HG03460 (cell line): Measurements from ENCODE around the gene TMEM198.

ENCODE experiments used
- ATAC-seq: cut with Tn5 transposase; IDR thresholded peaks from one replicate; pipeline ENCODE4 v1.9.1; 2021; ENCODE audit not compliant: unreplicated experiment

The TMEM198 gene, protein sequence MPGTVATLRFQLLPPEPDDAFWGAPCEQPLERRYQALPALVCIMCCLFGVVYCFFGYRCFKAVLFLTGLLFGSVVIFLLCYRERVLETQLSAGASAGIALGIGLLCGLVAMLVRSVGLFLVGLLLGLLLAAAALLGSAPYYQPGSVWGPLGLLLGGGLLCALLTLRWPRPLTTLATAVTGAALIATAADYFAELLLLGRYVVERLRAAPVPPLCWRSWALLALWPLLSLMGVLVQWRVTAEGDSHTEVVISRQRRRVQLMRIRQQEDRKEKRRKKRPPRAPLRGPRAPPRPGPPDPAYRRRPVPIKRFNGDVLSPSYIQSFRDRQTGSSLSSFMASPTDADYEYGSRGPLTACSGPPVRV

DNA sequence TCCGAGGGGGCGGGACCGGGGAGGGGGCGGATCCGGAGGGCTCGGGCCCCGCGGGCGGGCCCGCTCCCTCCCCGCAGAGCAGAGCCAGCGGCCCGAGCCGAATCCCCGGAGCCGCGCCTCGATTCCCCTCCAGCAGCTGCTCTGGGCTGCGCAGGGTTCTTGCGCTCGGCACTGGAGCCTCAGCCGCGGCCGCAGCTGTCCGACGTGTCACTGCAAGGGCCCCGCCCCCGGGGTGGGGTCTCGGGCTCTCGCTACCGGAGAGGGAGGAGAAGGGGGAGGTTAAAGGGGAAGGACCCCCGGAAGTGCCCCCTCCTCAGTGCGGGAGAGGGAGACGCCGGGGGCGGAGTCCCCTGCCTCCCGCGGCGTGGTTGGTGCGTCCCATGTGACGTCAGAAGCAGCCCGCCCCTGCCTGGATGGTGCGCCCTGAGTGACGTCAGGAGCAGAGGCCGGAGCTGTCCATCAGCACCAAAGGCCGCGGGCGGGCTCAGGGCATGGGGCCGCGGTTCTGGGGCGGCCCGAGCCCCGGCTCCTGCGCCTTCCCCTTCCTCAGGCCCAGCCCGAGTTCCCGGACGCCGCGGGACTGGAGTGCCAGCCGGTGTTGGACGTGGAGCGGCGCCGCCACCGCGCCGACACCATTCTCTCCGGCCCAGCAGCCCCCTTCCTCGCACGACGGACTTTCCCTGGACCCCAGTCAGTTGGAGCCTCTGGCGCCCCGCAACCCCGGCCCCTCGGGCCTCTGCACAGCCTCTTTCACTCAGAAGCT lies at the start of gene TMEM198, which contains the start of gene CHPF:
Gene TMEM198, plus strand, starts transcription at position 433 of the 763 bp plus-strand sequence. CDS start 700 bp downstream, outside the sequence.
Gene CHPF, minus strand, starts transcription at position 214 of the 763 bp plus-strand sequence. CDS start 271 bp downstream, outside the sequence.
- peak; percentile 77 for ATAC-seq

GRCh38 chr2:219494952-219495530 lies 48.8 kb upstream of the TMEM198 start:
- ATAC-seq = no peak

DNA sequence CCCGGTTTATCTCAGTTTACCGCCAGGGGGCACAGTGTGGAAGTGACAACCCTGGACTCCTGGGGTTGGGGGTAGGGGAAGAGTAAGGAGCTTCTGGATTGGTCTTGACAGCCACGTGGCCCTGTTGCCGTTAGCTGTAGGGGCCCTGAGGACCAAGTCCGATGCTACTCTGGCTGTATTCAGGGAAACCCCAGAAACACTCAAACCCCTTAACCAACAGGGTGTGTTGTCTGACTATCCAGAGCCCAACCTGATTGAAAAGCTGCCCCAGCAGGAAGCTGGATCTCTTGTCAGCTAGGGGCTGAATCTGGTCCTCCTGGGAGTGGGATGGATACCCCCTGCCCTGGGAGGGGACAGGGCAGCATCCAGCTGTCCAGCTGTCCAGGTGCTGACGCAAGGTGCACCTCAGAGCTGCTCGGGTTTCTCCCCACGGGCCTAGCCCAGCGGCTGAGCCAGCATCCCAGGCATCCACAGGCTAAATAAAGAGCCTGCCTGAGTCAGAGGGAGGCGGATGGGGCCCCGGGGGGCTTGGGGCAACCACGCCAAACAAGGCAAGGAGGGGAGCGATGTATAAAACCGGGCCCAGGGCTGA lies 48.2 kb upstream of the TMEM198 start:
- ATAC-seq = no peak

GRCh38 chr2:219496247-219496824 lies 47.5 kb upstream of the TMEM198 start:
- ATAC-seq = no peak

DNA sequence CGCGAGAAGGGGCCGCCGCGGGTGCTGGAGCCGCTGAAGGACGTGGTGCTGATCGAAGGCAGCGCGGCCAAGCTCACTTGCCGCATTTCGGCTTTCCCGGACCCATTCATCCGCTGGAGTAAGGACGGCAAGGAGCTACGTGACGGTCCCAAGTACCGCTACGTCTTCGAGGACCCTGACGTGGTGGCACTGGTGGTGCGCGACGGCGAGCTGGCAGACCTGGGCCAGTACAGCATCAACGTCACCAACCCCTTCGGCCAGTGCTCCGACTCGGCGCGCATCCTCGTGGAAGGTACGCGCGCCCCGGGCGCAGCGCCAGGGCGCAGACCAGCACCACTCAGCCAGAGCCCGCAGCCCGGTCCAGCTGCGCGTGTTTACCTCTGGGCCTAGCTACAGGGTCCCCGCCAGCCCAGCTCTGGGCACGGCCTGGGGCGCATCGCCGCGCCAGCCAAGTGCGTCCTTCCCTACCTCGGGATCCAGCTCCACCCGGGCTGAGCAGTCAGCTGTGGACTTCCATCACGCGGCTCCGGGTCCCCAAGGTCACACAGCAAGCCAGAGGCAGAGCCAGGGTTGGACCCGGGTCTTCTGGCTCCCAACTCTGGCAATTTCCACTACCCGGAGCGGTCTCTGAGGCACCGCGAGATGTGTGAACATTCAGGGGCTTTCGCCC lies 46.9 kb upstream of the TMEM198 start:
- ATAC-seq = no peak

DNA sequence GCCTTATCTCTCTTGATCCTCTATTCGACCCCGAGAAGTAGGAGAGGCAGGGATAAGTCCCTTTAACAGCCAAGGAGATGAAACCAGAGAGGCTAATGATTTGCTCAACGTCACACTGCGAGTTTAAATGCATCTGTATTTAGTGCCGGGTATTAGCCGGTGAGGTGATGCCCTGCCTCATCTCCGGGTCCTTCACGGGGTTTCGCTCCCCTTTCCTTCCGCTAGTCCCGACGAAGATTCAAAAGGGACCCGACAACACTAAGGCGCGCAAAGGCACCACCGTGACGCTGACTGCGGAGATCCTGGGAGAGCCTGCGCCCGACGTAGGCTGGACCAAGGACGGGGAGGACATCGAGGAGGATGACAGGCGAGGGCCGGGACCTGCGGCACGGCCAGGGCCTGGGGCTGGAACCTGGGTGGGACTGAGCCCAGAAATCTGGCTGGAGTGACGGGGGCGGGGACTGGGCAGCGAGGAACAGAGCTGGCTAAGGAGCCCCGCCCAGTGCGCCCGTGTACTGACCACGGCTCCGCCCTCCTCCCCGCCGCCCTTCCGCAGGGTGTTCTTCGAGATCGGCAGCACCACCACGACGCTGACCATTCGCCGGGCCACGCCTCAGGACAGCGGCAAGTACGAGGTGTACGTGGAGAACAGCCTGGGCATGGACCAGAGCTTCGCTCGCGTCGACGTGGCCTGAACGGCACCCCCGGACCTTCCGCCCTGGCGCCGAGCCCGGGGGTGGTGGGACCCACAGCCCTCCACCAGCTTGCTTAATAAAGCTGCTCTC lies 46.1 kb upstream of the TMEM198 start:
- ATAC-seq = peak; percentile 30

GRCh38 chr2:219498280-219499057 lies 45.4 kb upstream of the TMEM198 start, which contains the start of gene GMPPA:
Gene GMPPA, plus strand, starts transcription at chr2:219498891. Its CDS starts 1,085 bp downstream, at chr2:219499976.
- peak; percentile 91 for ATAC-seq

- ATAC-seq = no peak
These were observed 44.8 kb upstream of the TMEM198 start for GRCh38 chr2:219499058-219499307.

GRCh38 chr2:219499555-219499954 lies 44.3 kb upstream of the TMEM198 start:
- ATAC-seq = no peak

GRCh38 chr2:219500135-219500534 lies 43.7 kb upstream of the TMEM198 start:
- ATAC-seq = no peak

DNA sequence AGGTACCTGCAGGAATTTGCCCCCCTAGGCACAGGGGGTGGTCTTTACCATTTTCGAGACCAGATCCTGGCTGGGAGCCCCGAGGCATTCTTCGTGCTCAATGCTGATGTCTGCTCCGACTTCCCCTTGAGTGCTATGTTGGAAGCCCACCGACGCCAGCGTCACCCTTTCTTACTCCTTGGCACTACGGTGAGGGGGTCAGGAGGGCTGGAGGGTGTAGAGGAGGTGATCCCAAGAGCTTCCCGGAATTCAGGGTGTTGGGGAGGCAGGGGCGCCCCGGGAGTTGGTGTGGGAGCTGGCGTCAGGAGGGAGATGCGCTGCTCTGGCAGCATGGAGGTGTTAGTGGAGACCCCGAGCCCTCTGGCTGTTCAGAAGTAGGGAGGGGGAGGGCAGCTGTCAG lies 42.0 kb upstream of the TMEM198 start:
- ATAC-seq = no peak

GRCh38 chr2:219502618-219503017 lies 41.2 kb upstream of the TMEM198 start:
- ATAC-seq = no peak

DNA sequence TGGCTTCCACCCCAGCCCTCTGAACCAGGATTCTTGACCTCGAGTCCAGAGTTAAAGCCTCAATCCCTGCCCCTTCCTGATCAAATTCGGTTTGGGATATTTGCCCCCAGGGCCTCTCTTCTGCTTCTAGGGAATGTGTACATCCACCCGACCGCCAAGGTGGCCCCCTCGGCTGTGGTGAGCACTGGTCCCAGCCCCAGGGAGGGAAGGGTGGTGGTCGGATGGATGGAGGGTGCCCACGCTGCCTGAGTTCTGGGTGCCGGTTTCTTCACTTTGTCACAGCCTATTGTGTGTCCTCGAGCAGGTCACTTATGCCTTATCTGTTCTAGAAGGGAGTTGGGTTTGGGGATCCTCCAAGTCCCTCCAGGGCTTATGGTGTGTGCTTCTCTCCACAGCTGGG lies 38.2 kb upstream of the TMEM198 start:
- no peak for ATAC-seq

DNA sequence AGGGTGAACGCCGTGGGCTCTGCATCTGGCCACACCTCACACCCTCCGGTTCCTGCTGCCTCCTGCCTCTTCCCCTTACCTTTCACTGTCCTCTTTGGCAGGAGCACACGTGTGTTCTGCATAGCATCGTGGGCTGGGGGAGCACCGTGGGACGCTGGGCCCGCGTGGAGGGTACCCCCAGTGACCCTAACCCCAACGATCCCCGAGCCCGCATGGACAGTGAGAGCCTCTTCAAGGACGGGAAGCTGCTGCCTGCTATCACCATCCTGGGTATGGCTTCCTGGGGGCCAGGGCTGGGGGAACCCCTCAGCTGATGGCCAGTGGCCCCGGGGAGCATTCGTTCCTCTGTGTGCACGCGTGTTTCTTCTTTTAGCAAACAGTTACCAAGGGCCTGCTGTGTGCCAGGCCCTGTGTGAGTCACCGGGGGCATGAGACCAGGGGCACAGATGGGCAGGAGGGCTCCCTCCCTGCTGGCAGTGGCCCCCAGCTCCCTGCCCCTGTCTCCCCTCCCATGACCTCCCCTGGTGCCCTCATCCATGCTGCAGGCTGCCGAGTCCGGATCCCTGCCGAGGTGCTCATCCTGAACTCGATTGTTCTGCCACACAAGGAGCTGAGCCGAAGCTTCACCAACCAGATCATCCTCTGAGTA lies 37.6 kb upstream of the TMEM198 start:
- ATAC-seq = no peak

GRCh38 chr2:219506802-219507526 lies 36.9 kb upstream of the TMEM198 start:
- ATAC-seq = no peak

DNA sequence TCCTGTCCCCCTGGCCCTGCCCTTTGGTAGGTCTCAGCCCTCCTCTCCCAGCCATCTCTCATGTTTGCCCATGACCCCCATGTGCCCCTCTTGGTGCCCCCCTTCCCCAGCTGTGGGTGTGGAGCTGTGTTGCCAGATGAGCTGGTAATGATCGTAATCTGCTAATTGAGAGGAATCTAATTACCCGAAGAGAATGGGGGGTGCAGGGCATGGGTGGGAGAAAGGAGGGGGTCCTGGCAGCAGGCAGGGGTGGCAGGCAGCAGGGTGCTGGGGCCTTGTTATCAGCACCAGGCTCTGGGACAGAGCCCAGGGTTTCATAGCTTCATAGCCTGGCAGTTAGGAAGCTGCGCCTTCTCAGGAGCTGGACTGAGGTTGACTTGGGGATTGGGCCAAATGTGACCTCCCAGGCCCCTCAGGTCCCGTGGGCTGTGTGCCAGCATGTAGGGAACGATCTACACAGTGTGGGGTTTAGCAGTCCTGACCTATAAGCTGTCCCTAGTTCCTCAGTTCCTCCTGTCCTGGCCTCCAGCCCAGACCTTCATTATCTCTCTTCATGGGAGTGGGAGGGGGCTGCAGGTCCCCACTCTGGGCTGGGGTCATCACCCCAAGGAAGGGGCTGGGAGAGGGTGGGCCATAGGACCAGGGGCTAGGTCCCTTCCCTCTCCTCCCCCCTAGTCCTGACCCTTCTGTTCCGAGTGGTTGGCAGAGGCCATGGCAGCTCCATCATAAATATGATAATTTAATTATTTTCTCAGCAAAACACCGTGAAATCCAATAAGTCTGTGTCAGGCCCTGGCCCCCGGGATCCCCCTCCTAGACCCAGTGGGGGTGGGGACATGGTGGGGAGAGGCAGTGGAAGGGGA lies 36.0 kb upstream of the TMEM198 start:
- no peak for ATAC-seq

DNA sequence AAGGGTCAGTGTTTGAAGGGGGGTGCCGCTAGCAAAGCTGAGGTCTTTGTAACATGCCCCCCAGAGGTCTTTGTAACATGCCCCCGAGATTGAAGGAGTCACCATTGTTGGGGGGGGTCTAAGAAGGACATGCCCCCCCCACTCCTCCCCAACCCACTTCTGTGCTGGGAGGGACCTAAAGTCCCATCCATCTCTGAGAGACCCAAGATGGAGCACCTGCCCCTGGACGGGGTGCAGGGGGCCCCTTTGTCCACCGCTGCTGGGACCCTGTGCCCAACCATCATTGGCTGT lies 35.4 kb upstream of the TMEM198 start:
- ATAC-seq = no peak
